AG04449 (cell line): ENCODE results near the gene DHX32.
"Not testable (repeated sequence)": the region's sequence is repeated elsewhere in the genome, so short reads cannot be mapped to it uniquely, and the experiment has no call there.

ENCODE experiments used
- CTCF ChIA-PET: fragments of 350-600 bp; formaldehyde crosslinking; extraction: SDS; loops from one replicate; lab custom pipeline; 2021; ENCODE audit warnings: antibody characterized with exemption; lab: Yijun Ruan, JAX
- POLR2A ChIA-PET: fragments of 400-600, 350-600 bp; formaldehyde crosslinking; extraction: SDS; loops from one replicate; lab custom pipeline; 2020; ENCODE audit warnings: antibody characterized with exemption, inconsistent platforms; lab: Yijun Ruan, JAX
- DNase-seq: peaks from one replicate; pipeline ENCODE4 v3.0.0-alpha.2; 2010; ENCODE audit warnings: low read depth, low spot score
- H3K4me3 ChIP-seq: 2 replicates; pipeline ENCODE4 v1.5.1; 2011; ENCODE audit warnings: low read depth, mild to moderate bottlenecking, control low read depth, low read length
- TF ChIP-seq, protein P1 (sequence below): IDR thresholded peaks from one replicate; pipeline ENCODE4 v1.5.1; 2011; ENCODE audit warnings: mild to moderate bottlenecking, moderate library complexity, low read length, control low read depth, inconsistent platforms; ENCODE audit not compliant: insufficient read depth; ENCODE audit errors: missing control alignments

DHX32 gene, protein sequence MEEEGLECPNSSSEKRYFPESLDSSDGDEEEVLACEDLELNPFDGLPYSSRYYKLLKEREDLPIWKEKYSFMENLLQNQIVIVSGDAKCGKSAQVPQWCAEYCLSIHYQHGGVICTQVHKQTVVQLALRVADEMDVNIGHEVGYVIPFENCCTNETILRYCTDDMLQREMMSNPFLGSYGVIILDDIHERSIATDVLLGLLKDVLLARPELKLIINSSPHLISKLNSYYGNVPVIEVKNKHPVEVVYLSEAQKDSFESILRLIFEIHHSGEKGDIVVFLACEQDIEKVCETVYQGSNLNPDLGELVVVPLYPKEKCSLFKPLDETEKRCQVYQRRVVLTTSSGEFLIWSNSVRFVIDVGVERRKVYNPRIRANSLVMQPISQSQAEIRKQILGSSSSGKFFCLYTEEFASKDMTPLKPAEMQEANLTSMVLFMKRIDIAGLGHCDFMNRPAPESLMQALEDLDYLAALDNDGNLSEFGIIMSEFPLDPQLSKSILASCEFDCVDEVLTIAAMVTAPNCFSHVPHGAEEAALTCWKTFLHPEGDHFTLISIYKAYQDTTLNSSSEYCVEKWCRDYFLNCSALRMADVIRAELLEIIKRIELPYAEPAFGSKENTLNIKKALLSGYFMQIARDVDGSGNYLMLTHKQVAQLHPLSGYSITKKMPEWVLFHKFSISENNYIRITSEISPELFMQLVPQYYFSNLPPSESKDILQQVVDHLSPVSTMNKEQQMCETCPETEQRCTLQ

DNA sequence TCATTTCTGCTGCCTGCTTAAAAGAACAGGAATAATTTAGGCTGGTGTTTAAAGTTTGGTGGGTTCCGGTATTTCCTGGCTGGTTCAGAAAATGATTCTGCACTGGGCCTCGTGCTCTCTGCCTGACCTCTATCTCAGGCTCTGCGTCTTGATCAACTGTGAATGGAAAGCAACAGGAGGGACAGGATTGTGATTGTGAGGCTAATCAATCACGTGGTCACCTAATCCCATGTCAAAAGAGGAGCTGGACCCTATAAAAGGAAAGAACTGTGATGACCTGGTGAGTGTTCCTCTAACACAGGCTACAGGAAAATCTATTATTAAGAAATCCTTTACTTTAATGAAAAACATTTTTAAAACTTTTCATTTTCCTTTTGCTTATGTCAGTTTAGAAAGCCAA lies at the start of gene DHX32:
DHX32 (minus strand) TSS at position 101 of the 400 bp plus-strand sequence. CDS start 468 bp downstream, outside the sequence.
- CTCF ChIA-PET, result interaction anchor here (8.9 kb wide), 1 partner anchor 12 kb away, joined by 62 read pairs; no protein-coding TSS in a partner anchor

DNA sequence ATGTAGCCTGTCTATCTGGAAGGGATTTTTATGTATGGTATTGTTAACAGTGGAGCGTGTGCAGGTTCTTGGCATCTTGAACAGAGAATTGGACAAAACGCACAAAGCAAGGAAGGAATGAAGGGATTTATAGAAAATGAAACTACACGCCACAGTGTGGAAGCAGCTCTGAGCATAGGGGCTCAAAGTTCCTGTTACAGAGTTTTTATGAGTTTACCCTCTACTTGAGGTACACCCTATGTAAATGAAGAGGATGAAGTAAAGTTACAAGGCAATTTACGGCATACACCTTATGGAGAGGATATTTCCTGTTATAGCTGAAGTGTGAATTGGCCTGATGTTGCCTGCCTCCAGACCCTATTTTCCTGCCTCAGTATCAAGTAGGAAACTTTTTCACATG lies 48.5 kb upstream of the DHX32 start:
- DNase-seq, result no peak
- ChIA-PET CTCF (no interaction called here), POLR2A (no interaction called here)
- TF ChIP-seq, protein P1, sequence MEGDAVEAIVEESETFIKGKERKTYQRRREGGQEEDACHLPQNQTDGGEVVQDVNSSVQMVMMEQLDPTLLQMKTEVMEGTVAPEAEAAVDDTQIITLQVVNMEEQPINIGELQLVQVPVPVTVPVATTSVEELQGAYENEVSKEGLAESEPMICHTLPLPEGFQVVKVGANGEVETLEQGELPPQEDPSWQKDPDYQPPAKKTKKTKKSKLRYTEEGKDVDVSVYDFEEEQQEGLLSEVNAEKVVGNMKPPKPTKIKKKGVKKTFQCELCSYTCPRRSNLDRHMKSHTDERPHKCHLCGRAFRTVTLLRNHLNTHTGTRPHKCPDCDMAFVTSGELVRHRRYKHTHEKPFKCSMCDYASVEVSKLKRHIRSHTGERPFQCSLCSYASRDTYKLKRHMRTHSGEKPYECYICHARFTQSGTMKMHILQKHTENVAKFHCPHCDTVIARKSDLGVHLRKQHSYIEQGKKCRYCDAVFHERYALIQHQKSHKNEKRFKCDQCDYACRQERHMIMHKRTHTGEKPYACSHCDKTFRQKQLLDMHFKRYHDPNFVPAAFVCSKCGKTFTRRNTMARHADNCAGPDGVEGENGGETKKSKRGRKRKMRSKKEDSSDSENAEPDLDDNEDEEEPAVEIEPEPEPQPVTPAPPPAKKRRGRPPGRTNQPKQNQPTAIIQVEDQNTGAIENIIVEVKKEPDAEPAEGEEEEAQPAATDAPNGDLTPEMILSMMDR, result no peak
- H3K4me3 ChIP-seq, result no peak overlapping the region

More for the DNA sequence above, at the start of gene DHX32:
- DNase-seq, result no peak
- POLR2A ChIA-PET, result no interaction called here
- TF ChIP-seq, protein P1, result no peak
- H3K4me3 ChIP-seq, result no peak within 1 kb of the TSS

DNA sequence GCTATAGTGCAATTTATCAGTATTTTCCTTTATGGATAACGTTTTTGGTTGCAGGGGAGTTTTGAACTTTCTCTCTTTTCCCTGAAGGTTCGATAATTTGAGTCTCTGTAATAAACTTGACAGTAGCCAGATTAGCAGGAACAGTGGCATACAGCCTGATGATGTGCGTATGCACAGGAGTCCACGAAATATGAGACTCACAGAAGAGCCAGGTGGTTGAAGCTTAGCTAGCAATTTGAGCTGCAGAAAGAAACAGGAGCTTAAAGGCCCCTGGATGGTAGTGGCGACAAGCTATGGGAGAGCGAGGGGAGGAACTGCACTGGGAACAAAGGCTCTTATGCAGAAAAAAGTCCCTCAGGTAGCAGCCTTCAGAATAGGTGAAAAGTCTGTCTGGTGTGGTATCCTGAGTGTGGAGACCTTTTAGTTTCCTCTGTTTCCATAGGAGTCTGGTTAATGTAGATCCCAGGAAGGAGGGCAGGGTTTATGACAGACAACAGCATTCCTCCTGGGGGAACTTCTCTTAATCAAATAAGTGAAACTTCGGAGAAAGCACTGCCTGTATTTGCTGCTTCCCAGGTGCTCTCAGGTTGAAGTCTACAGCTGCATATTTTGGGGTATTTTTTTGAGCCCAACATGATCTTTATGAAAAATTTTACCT lies 48.0 kb upstream of the DHX32 start:
- POLR2A ChIA-PET, result no interaction called here
- DNase-seq, result no peak
- CTCF ChIA-PET, result no interaction called here
- TF ChIP-seq, protein P1, result no peak
- H3K4me3 ChIP-seq, result no peak overlapping the region

DNA sequence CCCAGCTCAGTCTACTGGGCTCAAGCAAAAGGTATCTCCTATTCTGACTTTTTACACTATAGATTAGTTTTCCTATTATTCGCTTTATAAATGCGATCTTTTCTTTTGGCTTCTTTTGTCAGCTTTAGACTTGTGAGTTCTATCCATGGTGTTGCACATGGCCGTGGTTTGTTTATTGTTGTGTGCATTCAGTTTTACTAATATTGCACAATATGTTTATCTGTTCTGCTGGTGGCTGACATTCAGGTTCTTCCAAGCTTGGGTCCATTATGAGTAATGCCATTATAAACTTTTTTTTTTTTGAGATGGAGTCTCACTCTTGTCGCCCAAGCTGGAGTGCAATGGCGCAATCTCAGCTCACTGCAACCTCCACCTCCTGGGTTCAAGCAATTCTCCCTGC lies 46.2 kb upstream of the DHX32 start:
- POLR2A ChIA-PET, H3K4me3 ChIP-seq, CTCF ChIA-PET, DNase-seq: not testable (repeated sequence)

DNA sequence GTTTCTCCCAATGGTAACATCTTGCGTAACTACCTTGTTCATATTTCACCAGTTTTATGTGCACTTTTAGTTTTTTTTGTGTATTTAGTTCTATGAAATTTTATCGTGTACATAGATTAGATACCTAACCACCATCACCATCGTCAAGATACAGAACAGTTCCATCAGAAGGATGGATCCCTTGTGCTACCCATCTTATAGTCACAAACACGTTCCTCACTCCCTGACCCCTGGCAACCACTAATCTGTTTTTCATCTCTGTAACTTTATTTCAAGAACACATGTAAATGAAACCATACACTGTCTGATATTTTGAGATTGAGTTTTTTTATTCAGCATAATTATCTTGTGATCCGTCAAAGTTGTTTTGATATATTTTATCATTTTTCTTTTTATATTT lies 45.2 kb upstream of the DHX32 start:
- no peak overlapping the region for H3K4me3 ChIP-seq
- DNase-seq, result no peak
- CTCF ChIA-PET, result no interaction called here
- TF ChIP-seq, protein P1, result no peak
- POLR2A ChIA-PET, result no interaction called here

DNA sequence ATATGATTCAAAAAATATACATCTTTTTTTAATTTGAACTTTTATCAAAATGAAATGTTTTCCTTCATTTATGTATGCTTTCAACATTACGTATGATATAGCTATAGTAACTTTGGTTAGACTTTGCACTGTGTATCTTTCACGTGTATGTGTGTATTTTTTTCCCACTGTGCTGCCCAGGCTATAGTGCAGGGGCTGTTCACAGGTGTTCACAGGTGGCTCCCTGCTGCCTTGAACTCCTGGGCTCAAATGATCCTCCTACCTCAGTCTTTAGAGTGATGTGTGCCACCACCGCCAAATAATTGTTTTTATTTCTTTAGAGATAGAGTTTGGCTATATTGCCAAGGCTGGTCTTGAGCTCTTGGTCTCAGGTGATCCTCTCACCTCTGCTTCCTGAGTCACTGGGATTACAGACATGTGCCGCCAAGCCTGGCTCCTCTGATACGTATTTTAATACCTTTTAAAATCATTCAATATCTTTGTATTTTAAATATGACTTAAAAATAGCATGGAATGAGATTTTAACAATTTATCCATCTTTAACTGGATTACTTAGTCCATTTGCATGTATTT lies 44.3 kb upstream of the DHX32 start:
- ChIA-PET CTCF (interaction anchor here (1.4 kb wide), 1 partner anchor 9 kb away, joined by 4 read pairs; no protein-coding TSS in a partner anchor), POLR2A (no interaction called here)
- no peak overlapping the region for H3K4me3 ChIP-seq
- no peak for DNase-seq
- TF ChIP-seq, protein P1, result no peak

DNA sequence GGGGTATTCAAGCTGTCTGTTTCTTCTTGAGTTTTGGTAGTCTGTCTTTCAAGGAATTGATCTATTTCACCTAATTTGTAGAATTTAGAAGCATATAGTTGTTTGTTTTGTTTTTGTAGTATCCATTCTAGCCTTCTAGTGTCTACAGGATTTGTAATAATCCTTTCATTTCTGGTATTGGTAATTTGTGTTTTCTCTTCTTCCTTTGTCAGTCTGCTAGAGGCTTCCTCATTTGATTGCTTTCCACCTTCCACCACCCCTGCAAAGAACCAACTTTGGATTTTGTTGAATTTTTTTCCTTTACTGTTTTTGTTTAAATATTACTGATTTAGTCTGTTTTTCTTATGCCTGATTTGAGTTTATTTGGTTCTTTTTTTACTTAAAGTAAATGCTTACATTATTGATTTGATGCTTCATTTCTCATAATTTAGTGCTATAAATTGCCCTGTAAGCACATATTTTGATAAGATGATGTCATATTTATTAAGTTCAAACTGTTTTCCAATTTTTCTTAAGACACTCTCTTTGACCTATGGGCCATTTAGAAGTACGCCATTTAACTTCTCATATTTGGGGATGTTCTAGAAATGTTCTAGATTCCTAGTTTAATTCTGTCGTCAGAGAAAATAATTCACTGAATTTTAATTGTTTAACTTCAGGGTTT lies 40.7 kb upstream of the DHX32 start:
- POLR2A ChIA-PET, DNase-seq, H3K4me3 ChIP-seq, CTCF ChIA-PET: not testable (repeated sequence)

DNA sequence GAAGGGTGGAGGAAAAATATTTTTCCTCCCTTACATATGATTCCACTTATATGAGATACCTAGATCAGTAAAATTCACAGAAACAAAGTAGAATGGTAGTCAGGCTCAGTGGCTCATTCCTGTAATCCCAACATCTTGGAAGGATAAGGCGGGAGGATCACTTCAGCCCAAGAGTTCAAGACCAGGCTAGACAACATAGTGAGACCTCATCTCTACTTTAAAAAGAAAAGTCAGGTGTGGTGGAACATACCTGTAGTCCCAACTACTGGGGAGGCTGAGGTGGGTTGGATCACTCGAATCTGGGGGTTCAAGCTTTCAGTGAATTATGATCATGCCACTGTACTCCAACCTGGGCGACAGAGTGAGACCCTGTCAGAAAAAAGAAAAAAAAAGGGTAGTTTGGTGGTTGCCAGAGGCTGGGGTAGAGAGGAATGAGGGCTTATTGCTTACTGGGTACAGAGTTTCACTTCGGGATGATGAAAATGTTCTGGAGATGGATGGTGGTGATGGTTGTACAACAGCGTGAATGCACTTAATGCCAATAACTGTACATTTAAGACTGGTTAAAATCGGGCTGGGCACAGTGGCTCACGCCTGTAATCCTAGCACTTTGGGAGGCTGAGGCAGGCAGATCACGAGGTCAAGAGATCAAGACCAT lies 36.7 kb upstream of the DHX32 start:
- CTCF ChIA-PET, result not testable (repeated sequence)

More for the DNA sequence above, 36.7 kb upstream of the DHX32 start:
- DNase-seq, H3K4me3 ChIP-seq, POLR2A ChIA-PET: not testable (repeated sequence)
